ENCODE results near the gene EIF4G3. TPM values are rescaled to one million over a fixed set of nuclear protein-coding genes. Genes with fewer than 3 reads are reported as not detected.

The EIF4G3 gene
- polyA plus RNA-seq, 3 donors: 5.1 to 34.2 (median 5.8) TPM

DNA sequence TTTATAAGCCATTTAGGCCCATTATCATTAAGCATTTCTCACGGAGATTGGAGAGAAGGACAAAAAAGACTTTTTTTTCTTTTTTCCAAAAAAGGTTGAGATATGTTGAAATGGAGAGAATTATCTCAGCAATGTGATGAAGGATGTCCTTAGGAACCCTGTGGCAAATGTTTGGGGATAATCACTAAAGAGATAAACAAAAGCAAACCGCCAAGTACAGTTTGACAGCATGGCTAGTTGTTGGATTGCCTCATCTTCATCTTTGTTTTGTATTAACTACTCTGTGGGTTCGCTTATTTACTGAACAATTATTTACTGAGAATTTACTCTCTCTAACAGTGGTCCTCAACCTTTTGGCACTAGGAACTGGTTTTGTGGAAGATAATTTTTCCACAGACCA is 292.2 kb downstream of the EIF4G3 start:
- Mint-ChIP-seq H3K4me3 (no peak overlapping the region), H3K27ac (no peak overlapping the region), H3K27me3 (ENCODE audit: low read depth in 3 of 3) (no peaks in the 10 kb centered on the region), H3K36me3 (peaks cover 43 to 62% of the 10 kb centered on the region in 2 donors), H3K9me3 (no peaks in the 10 kb centered on the region), H3K4me1 (no peaks in the 10 kb centered on the region)
- Histone ChIP-seq H3K9me3 (replicated peaks in 1 of 2; ENCODE audit: control insufficient read depth in 1 of 2, insufficient read depth in 1 of 2, low read length in 2 of 2) (no peaks in the 10 kb centered on the region), H3K4me2 (replicated peaks; ENCODE audit: extremely low read depth, low read length, poor library complexity, severe bottlenecking) (no peak overlapping the region), H3K4me3 (replicated peaks in 1 of 3; ENCODE audit: low read depth in 2 of 3, low read length in 3 of 3) (no peak overlapping the region), H3K27me3 (ENCODE audit: control insufficient read depth in 2 of 2, insufficient read depth in 2 of 2, low read length in 2 of 2) (no peaks in the 10 kb centered on the region), H3K9ac (ENCODE audit: insufficient read depth, low read length, poor library complexity, severe bottlenecking) (no peak overlapping the region), H3K79me2 (ENCODE audit: insufficient read depth, low read length) (no peaks in the 10 kb centered on the region), H3K4me1 (ENCODE audit: control insufficient read depth in 1 of 2, insufficient read depth in 2 of 2, low read length in 2 of 2) (no peaks in the 10 kb centered on the region), H4K20me1 (ENCODE audit: insufficient read depth, low read length) (no peaks in the 10 kb centered on the region), H2AFZ (ENCODE audit: insufficient read depth, low read depth, low read length, poor library complexity, severe bottlenecking) (no peak overlapping the region), H3K27ac (ENCODE audit: low read depth in 1 of 2, low read length in 2 of 2) (no peak overlapping the region), H3K36me3 (replicated peaks in 1 of 2; ENCODE audit: control insufficient read depth in 1 of 2, insufficient read depth in 2 of 2, low read length in 2 of 2) (peaks cover 22 to 79% of the 10 kb centered on the region in 2 donors)
- TF ChIP-seq, protein P1, sequence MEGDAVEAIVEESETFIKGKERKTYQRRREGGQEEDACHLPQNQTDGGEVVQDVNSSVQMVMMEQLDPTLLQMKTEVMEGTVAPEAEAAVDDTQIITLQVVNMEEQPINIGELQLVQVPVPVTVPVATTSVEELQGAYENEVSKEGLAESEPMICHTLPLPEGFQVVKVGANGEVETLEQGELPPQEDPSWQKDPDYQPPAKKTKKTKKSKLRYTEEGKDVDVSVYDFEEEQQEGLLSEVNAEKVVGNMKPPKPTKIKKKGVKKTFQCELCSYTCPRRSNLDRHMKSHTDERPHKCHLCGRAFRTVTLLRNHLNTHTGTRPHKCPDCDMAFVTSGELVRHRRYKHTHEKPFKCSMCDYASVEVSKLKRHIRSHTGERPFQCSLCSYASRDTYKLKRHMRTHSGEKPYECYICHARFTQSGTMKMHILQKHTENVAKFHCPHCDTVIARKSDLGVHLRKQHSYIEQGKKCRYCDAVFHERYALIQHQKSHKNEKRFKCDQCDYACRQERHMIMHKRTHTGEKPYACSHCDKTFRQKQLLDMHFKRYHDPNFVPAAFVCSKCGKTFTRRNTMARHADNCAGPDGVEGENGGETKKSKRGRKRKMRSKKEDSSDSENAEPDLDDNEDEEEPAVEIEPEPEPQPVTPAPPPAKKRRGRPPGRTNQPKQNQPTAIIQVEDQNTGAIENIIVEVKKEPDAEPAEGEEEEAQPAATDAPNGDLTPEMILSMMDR (IDR thresholded peaks at IDR 0.05): no peak
- intact Hi-C loops (cut with micrococcal nuclease): no loop called here
- no peak for DNase-seq
- WGBS (ENCODE audit: insufficient coverage): no CpG with 5 or more reads among the region's 3 CpGs

DNA sequence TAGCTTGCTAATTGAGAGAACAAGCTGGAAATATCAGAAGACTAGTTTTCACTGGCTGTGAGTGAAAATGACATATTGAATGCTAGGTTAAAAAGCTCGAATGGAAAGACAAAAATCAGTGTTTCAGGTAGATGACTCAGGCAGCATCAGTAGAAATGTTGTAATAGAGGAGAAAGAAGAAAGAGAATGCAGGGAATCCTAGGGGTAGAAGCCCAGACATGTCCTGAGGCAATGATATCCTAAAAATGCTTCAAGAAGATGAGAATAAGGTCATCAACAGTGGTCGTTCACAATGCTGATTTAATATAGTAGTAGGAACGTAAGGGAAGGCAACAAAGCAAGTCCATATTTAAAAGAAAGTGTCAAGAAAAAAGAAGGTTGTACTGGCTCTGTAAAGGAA is 292.9 kb downstream of the EIF4G3 start:
- H3K4me1 ChIP-seq (ENCODE audit: control insufficient read depth in 1 of 2, insufficient read depth in 2 of 2, low read length in 2 of 2): no peaks in the 10 kb centered on the region
- peaks cover 28 to 84% of the 10 kb centered on the region in 2 donors for H3K36me3 ChIP-seq (replicated peaks in 1 of 2; ENCODE audit: control insufficient read depth in 1 of 2, insufficient read depth in 2 of 2, low read length in 2 of 2)
- H2AFZ ChIP-seq (ENCODE audit: insufficient read depth, low read depth, low read length, poor library complexity, severe bottlenecking): no peak overlapping the region
- no peaks in the 10 kb centered on the region for H4K20me1 ChIP-seq (ENCODE audit: insufficient read depth, low read length)
- no peak overlapping the region for H3K4me3 ChIP-seq (replicated peaks in 1 of 3; ENCODE audit: low read depth in 2 of 3, low read length in 3 of 3)
- no peaks in the 10 kb centered on the region for H3K27me3 Mint-ChIP-seq (ENCODE audit: low read depth in 3 of 3)
- no peak overlapping the region for H3K4me2 ChIP-seq (replicated peaks; ENCODE audit: extremely low read depth, low read length, poor library complexity, severe bottlenecking)
- DNase-seq: no peak
- H3K27ac ChIP-seq (ENCODE audit: low read depth in 1 of 2, low read length in 2 of 2): no peak overlapping the region
- H3K9me3 ChIP-seq (replicated peaks in 1 of 2; ENCODE audit: control insufficient read depth in 1 of 2, insufficient read depth in 1 of 2, low read length in 2 of 2): no peaks in the 10 kb centered on the region
- no peaks in the 10 kb centered on the region for H3K27me3 ChIP-seq (ENCODE audit: control insufficient read depth in 2 of 2, insufficient read depth in 2 of 2, low read length in 2 of 2)
- H3K4me1 Mint-ChIP-seq: no peaks in the 10 kb centered on the region
- H3K36me3 Mint-ChIP-seq: peaks cover 46 to 66% of the 10 kb centered on the region in 2 donors
- H3K27ac Mint-ChIP-seq: no peak overlapping the region
- no peaks in the 10 kb centered on the region for H3K79me2 ChIP-seq (ENCODE audit: insufficient read depth, low read length)
- no peak overlapping the region for H3K4me3 Mint-ChIP-seq
- TF ChIP-seq, protein P1 (IDR thresholded peaks at IDR 0.05): no peak
- intact Hi-C loops (cut with micrococcal nuclease): no loop called here
- H3K9me3 Mint-ChIP-seq: no peaks in the 10 kb centered on the region
- H3K9ac ChIP-seq (ENCODE audit: insufficient read depth, low read length, poor library complexity, severe bottlenecking): no peak overlapping the region
- 89% methylated on average over 1 of the region's 3 CpGs for WGBS (ENCODE audit: insufficient coverage)
